Psoas muscle (tissue), 8 donors: ENCODE data around the gene MBLAC1. TPM values are rescaled to one million over a fixed set of nuclear protein-coding genes. Genes with fewer than 3 reads are reported as not detected.
"Not testable (repeated sequence)": the region's sequence is repeated elsewhere in the genome, so short reads cannot be mapped to it uniquely, and the experiment has no call there.

Source experiments
- ATAC-seq, 4 donors: fragments of 200-7000 bp; cut with Tn5 transposase; one replicate each; pipeline ENCODE4 v1.9.1; 2020; ENCODE audit warnings: moderate library complexity in 3 of 4, mild to moderate bottlenecking in 2 of 4
- DNase-seq, 2 donors: peaks; one replicate each; pipeline ENCODE4 v3.0.0-alpha.2; 2020
- H3K27ac ChIP-seq: fragments of 200-600 bp; one replicate; pipeline ENCODE4 v1.8.0; 2022
- H3K27me3 ChIP-seq, 3 donors: fragments of 200-600 bp in 1 of 3; one replicate each; pipeline versions ENCODE4 v1.6.1 to v1.8.0; 2013 to 2022; ENCODE audit warnings: low read length in 2 of 3, mild to moderate bottlenecking in 2 of 3, moderate library complexity in 1 of 3; ENCODE audit not compliant: insufficient read depth in 3 of 3
- H3K36me3 ChIP-seq, 2 donors: fragments of 200-600 bp in 1 of 2; one replicate each; pipeline versions ENCODE4 v1.6.1 to v1.8.0; 2013 to 2022; ENCODE audit warnings: low read depth in 1 of 2, mild to moderate bottlenecking in 1 of 2, moderate library complexity in 1 of 2; ENCODE audit not compliant: insufficient read depth in 1 of 2
- H3K4me1 ChIP-seq: fragments of 200-600 bp; one replicate; pipeline ENCODE4 v1.8.0; 2022
- H3K4me3 ChIP-seq: fragments of 200-600 bp; one replicate; pipeline ENCODE4 v1.8.0; 2022; ENCODE audit warnings: mild to moderate bottlenecking
- H3K9me3 ChIP-seq: fragments of 200-600 bp; one replicate; pipeline ENCODE4 v1.8.0; 2022
- CTCF ChIP-seq: fragments of 200-600 bp; IDR thresholded peaks from one replicate; pipeline ENCODE4 v1.8.0; 2022; ENCODE audit warnings: antibody characterized with exemption
- WGBS, 3 donors: extraction: QIAGEN DNeasy Blood & Tissue Kit; methylation state at CpG; one replicate each; pipeline versions ENCODE4 v1.1.6 to v1.1.7; 2013; 5-methylcytosine and 5-hydroxymethylcytosine counted together
- intact Hi-C, 2 donors: fragments of 100-400 bp; cut with DNase I; formaldehyde crosslinking; loops; one replicate each; pipeline versions ENCODE4 v1.11.0 to v1.14.2; 2022
- polyA plus RNA-seq, 3 donors: library from polyadenylated mRNA; stranded (reverse); fragments of 200-250 nt; gene quantifications; one replicate each; pipeline ENCODE4 v1.2.3, GENCODE V29; 2013
- total RNA-seq, 4 donors: library from RNA; stranded (reverse); fragmentation: NEBNext Ultra II Directional in 2 of 4; extraction: Animal tissue kit (Norgen Biotek cat#: 25700) in 2 of 4; gene quantifications; one replicate each; pipeline versions ENCODE4 v1.2.1 to v1.2.4, GENCODE V29; 2021 to 2023
- donor health status: healthy with polysubstance abuse.
- donor health status: DM: no; HTN: no; CAD: no; lungs with moderate emphysema.
- donor health status: Bipolar disorder and iron deficiency.
- donor health status: healthy.
- donor health status: DM: yes; HTN: yes; CAD: no.
- donor health status: DM: no; HTN: no; CAD: no.
- donor health status: DM: no; HTN: no; CAD: no.
- donor health status: DM: yes; HTN: yes; CAD: no.

MBLAC1 gene
- total and polyA plus RNA-seq, 7 donors: 0.91 to 3.8 (median 2.0) TPM

- H3K27ac ChIP-seq: no peak overlapping the region
- no peak for TF ChIP-seq CTCF
- H3K4me1 ChIP-seq: no peaks in the 10 kb centered on the region
- WGBS, 3 donors: 64 to 68% (median 64%) methylated on average over 3 of the region's 3 CpGs
- intact Hi-C loops: no loop called here
- no peak overlapping the region for H3K4me3 ChIP-seq
- DNase-seq (no peak), ATAC-seq (no peak)
- H3K9me3 ChIP-seq: no peaks in the 10 kb centered on the region
- no peaks in the 10 kb centered on the region for H3K27me3 ChIP-seq
- H3K36me3 ChIP-seq: no peaks in the 10 kb centered on the region
These were observed 14.8 kb downstream of the MBLAC1 start for GRCh38 chr7:100141555-100141949.

- Histone ChIP-seq H3K4me1 (no peaks in the 10 kb centered on the region), H3K27me3 (no peaks in the 10 kb centered on the region), H3K9me3 (no peaks in the 10 kb centered on the region), H3K36me3 (no peaks in the 10 kb centered on the region), H3K27ac (no peak overlapping the region), H3K4me3 (no peak overlapping the region)
- ATAC-seq (no peak), DNase-seq (no peak)
- intact Hi-C loops: no loop called here
- WGBS, 3 donors: 92 to 98% (median 96%) methylated on average over 3 of the region's 3 CpGs
- no peak for TF ChIP-seq CTCF
These were observed 15.7 kb downstream of the MBLAC1 start for GRCh38 chr7:100142461-100142860.

GRCh38 chr7:100146350-100146749, 19.6 kb downstream of the MBLAC1 start:
- H3K4me1 ChIP-seq: peaks cover 15% of the 10 kb centered on the region
- ATAC-seq, H3K4me3 ChIP-seq, intact Hi-C loops, H3K9me3 ChIP-seq, DNase-seq, H3K36me3 ChIP-seq, H3K27me3 ChIP-seq, H3K27ac ChIP-seq: not testable (repeated sequence)
- 92 to 97% (median 92%) methylated on average over 4 of the region's 4 CpGs for WGBS, 3 donors

GRCh38 chr7:100147278-100147677, 20.5 kb downstream of the MBLAC1 start:
- ATAC-seq (no peak), DNase-seq (no peak)
- Histone ChIP-seq H3K27me3 (no peaks in the 10 kb centered on the region), H3K27ac (no peak overlapping the region), H3K36me3 (peaks cover 0 to 8% of the 10 kb centered on the region in 2 donors), H3K4me1 (peaks cover 15% of the 10 kb centered on the region), H3K4me3 (no peak overlapping the region), H3K9me3 (no peaks in the 10 kb centered on the region)
- intact Hi-C loops: no loop called here
- no peak for TF ChIP-seq CTCF
- 91 to 97% (median 97%) methylated on average over 2 of the region's 2 CpGs for WGBS, 3 donors

GRCh38 chr7:100148225-100148558, 21.4 kb downstream of the MBLAC1 start:
- intact Hi-C loops: no loop called here
- WGBS, 3 donors: 6 to 14% (median 9%) methylated on average over 14 of the region's 14 CpGs
- H3K36me3 ChIP-seq: peaks cover 1 to 16% of the 10 kb centered on the region in 2 donors

More at GRCh38 chr7:100148225-100148558, 21.4 kb downstream of the MBLAC1 start:
- Histone ChIP-seq H3K4me3 (peak overlapping the region; percentile 73), H3K9me3 (no peaks in the 10 kb centered on the region), H3K27me3 (no peaks in the 10 kb centered on the region), H3K27ac (peak overlapping the region; percentile 84), H3K4me1 (peaks cover 15% of the 10 kb centered on the region)
- no peak for DNase-seq
- ATAC-seq: no peak
- TF ChIP-seq CTCF: no peak
